Adrenal gland (tissue), 12 donors: ENCODE measurements around the gene PTPRE. TPM values are rescaled to one million over a fixed set of nuclear protein-coding genes. Genes with fewer than 3 reads are reported as not detected.
A peak's percentile ranks its signal among the peaks of the same experiment; 100 is the strongest.

Experiments
- DNase-seq, 7 donors: peaks; one replicate each; pipeline ENCODE4 v3.0.0-alpha.2; 2019 to 2020
- H3K27ac ChIP-seq, 5 donors: fragments of 200-600 bp; sonication (generic) in 4 of 5; 1 replicate in 3 of 5; 2 replicates in 2 of 5; pipeline versions ENCODE4 v1.5.1 to v1.8.0; 2016 to 2020; ENCODE audit warnings: mild to moderate bottlenecking in 1 of 5
- H3K27me3 ChIP-seq: fragments of 200-600 bp; 2 replicates; pipeline ENCODE4 v1.8.0; 2021
- H3K36me3 ChIP-seq, 2 donors: fragments of 200-600 bp; replicated peaks in 1 of 2; 1 replicate in 1 of 2; 2 replicates in 1 of 2; pipeline versions ENCODE4 v1.5.1 to v1.8.0; 2018 to 2022
- H3K4me1 ChIP-seq, 2 donors: fragments of 200-600 bp; replicated peaks in 1 of 2; 1 replicate in 1 of 2; 2 replicates in 1 of 2; pipeline versions ENCODE4 v1.5.1 to v1.8.0; 2018 to 2021
- H3K4me3 ChIP-seq, 4 donors: fragments of 200-600 bp; sonication (generic) in 3 of 4; one replicate each; pipeline ENCODE4 v1.5.1; 2016 to 2018
- H3K9me3 ChIP-seq, 3 donors: fragments of 200-600 bp; sonication (generic) in 1 of 3; replicated peaks in 1 of 3; 1 replicate in 2 of 3; 2 replicates in 1 of 3; pipeline versions ENCODE4 v1.5.1 to v1.8.0; 2016 to 2021
- CTCF ChIP-seq, 6 experiments: fragments of 450-650 bp in 4 of 6; fragments of 200-600 bp in 2 of 6; sonication (generic) in 1 of 6; IDR thresholded peaks; 1 replicate in 5 of 6; 2 replicates in 1 of 6; pipeline versions ENCODE4 v1.5.1 to v1.8.0; 2016 to 2021; ENCODE audit warnings: antibody characterized with exemption in 6 of 6, mild to moderate bottlenecking in 2 of 6, moderate library complexity in 1 of 6
- POLR2A ChIP-seq, 2 donors: fragments of 450-650 bp; IDR thresholded peaks; one replicate each; pipeline ENCODE4 v1.6.1; 2017; ENCODE audit warnings: antibody characterized with exemption in 2 of 2, mild to moderate bottlenecking in 2 of 2, moderate library complexity in 1 of 2
- WGBS, 4 donors: extraction: QIAGEN DNeasy Blood & Tissue Kit in 2 of 4; methylation state at CpG; one replicate each; pipeline versions ENCODE4 v1.1.5 to v1.1.7; 2013 to 2017; 5-methylcytosine and 5-hydroxymethylcytosine counted together
- intact Hi-C, 2 donors: fragments of 100-400 bp; cut with DNase I; formaldehyde crosslinking; loops; one replicate each; pipeline versions ENCODE4 v1.14.1 to v1.15.0; 2022 to 2023
- polyA plus RNA-seq, 3 donors: library from polyadenylated mRNA; stranded (reverse); fragments of 200-250 nt in 2 of 3; fragments of 350-450 nt in 1 of 3; fragmentation: Illumina TruSeq in 1 of 3; extraction: RNeasy Lipid Tissue Mini Kit (QIAGEN cat#74804) in 1 of 3; gene quantifications; one replicate each; pipeline ENCODE4 v1.2.3, GENCODE V29; 2013 to 2014
- total RNA-seq, 9 donors: library from RNA; depleted of rRNA in 4 of 9; stranded (reverse); fragments of >200 nt in 4 of 9; fragments of 120-200 nt in 1 of 9; fragmentation: NEBNext Ultra II Directional in 1 of 9; extraction: Animal tissue kit (Norgen Biotek cat#: 25700) in 1 of 9; gene quantifications; one replicate each; pipeline versions ENCODE4 v1.1.0 to v1.2.4, GENCODE V29; 2013 to 2023
- donor health status: healthy with polysubstance abuse.
- donor health status: Bipolar disorder and iron deficiency.
- donor health status: DM: yes; HTN: yes; CAD: no.
- donor health status: DM: no; HTN: no; CAD: no.
- donor health status: DM: no; HTN: no; CAD: no.
- donor health status: DM: yes; HTN: yes; CAD: no.

PTPRE gene
- total and polyA plus RNA-seq, 12 donors = 7.6 to 52.8 (median 41.0) TPM

- no peak overlapping the region for H3K27ac ChIP-seq
- H3K36me3 ChIP-seq = no peaks in the 10 kb centered on the region
- peaks cover 6 to 17% of the 10 kb centered on the region in 2 donors for H3K4me1 ChIP-seq
- no peaks in the 10 kb centered on the region for H3K27me3 ChIP-seq
- WGBS, 4 donors = 76 to 85% (median 80%) methylated on average over 8 of the region's 8 CpGs
- DNase-seq = peak in 1 of 7 donors; percentile 1
- H3K9me3 ChIP-seq = no peaks in the 10 kb centered on the region
- no peak for TF ChIP-seq CTCF (IDR thresholded peaks at IDR 0.05)
- TF ChIP-seq POLR2A (IDR thresholded peaks at IDR 0.05) = no peak
- H3K4me3 ChIP-seq = no peak overlapping the region
- intact Hi-C loops = no loop called here
Measured at GRCh38 chr10:128024426-128024825, 117.5 kb downstream of the PTPRE start.

DNA sequence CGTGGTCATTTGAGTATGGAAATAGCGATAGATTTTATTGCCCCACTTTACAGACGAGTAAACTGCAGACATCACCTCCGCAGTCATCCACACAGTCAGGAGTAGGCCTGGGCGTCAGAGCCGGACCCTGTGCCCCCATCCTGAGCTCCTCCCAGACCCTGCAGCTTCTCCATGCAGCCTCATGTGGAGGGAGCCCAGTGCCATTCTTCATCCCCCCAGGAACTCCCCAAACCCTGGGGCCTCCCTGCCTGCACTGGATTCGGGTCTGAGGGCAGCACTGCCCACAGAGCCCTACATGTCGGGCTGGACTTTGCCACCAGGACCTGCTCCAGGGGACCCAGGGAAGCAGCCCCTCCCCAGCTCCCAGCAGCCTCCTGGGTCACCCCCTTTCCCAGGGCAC is 118.5 kb downstream of the PTPRE start:
- peak in 1 of 7 donors; percentile 4 for DNase-seq
- no peaks in the 10 kb centered on the region for H3K9me3 ChIP-seq
- intact Hi-C loops = loop anchor here in 1 of 2 donors (5.0 kb wide), 1 partner anchor 42 kb away; no protein-coding TSS in a partner anchor
- H3K4me3 ChIP-seq = no peak overlapping the region
- no peak overlapping the region for H3K27ac ChIP-seq
- peaks cover 6 to 17% of the 10 kb centered on the region in 2 donors for H3K4me1 ChIP-seq
- 84 to 93% (median 93%) methylated on average over 6 to 8 of the region's 8 CpGs for WGBS, 4 donors
- no peaks in the 10 kb centered on the region for H3K36me3 ChIP-seq
- H3K27me3 ChIP-seq = no peaks in the 10 kb centered on the region
- TF ChIP-seq CTCF (IDR thresholded peaks at IDR 0.05) (no peak), POLR2A (IDR thresholded peaks at IDR 0.05) (no peak)

- TF ChIP-seq POLR2A (IDR thresholded peaks at IDR 0.05) = no peak
- WGBS, 4 donors = 90 to 100% (median 94%) methylated on average over 3 to 6 of the region's 6 CpGs
- Histone ChIP-seq H3K36me3 (no peaks in the 10 kb centered on the region), H3K9me3 (no peaks in the 10 kb centered on the region), H3K27me3 (no peaks in the 10 kb centered on the region), H3K4me3 (no peak overlapping the region), H3K4me1 (peaks cover 6 to 17% of the 10 kb centered on the region in 2 donors), H3K27ac (peak overlapping the region in 1 of 5 donors; percentile 39)
- intact Hi-C loops = loop anchor here in 1 of 2 donors (5.0 kb wide), 1 partner anchor 41 kb away; no protein-coding TSS in a partner anchor
- DNase-seq = no peak
Measured at GRCh38 chr10:128025951-128026350, 119.0 kb downstream of the PTPRE start.

DNA sequence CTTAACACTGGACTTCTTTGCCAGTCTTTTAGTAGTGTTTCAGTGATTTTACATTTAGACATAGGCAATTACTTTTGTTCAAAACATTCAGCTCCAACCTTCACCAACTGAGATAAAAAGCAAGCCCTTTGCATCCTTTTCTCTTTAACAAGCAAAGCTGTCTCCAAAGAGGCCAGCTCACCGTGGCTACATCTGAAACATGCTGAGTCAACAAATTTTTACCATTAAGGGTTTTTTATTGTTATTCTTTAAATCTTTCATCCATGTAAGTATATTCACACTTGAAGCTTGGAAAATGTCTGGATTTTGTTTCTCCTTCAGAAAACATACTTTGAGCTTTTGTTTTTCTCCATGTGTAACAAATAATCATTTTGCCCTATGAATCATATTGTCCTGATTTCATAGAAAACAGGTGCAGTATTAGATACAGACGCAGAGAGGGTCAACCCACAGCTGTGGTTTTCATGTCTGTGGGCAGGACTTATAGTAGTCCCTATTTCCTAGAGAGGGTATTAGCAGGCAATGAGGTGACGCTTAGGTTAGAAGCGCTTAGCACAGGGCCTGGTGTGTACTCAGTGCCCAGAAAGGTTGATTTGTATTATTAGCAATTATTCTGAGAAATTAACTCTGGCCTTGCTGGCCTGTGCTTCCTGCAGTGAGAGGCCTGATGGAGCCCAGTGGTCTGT is 119.9 kb downstream of the PTPRE start:
- TF ChIP-seq POLR2A (IDR thresholded peaks at IDR 0.05) (peak in 1 of 2 donors; percentile 10), CTCF (IDR thresholded peaks at IDR 0.05) (no peak)
- Histone ChIP-seq H3K27ac (peak overlapping the region in 3 of 5 donors; percentile 39 to 51 (median 39)), H3K4me1 (peaks cover 6 to 17% of the 10 kb centered on the region in 2 donors), H3K9me3 (no peaks in the 10 kb centered on the region), H3K4me3 (no peak overlapping the region), H3K36me3 (no peaks in the 10 kb centered on the region), H3K27me3 (no peaks in the 10 kb centered on the region)
- 41 to 53% (median 47%) methylated on average over 4 of the region's 4 CpGs for WGBS, 4 donors
- DNase-seq = no peak
- intact Hi-C loops = loop anchor here in 1 of 2 donors (5.0 kb wide), 1 partner anchor 41 kb away; no protein-coding TSS in a partner anchor
